ENCODE measurements around the gene SGK1. TPM values are rescaled to one million over a fixed set of nuclear protein-coding genes. Genes with fewer than 3 reads are reported as not detected.

Gene SGK1
- total and polyA plus RNA-seq, 5 donors = 21.7 to 55.3 (median 42.0) TPM

- no peaks in the 10 kb centered on the region for H3K9me3 ChIP-seq (ENCODE audit: control insufficient read depth, low read length)
- H3K27me3 ChIP-seq (ENCODE audit: control insufficient read depth, insufficient read depth) = no peaks in the 10 kb centered on the region
- no peak overlapping the region for H3K4me3 ChIP-seq (ENCODE audit: low read length)
- 81% methylated on average over 22 of the region's 22 CpGs for WGBS
- no peak overlapping the region for H3K27ac ChIP-seq (ENCODE audit: low read length)
- DNase-seq = peak in 1 of 3 donors; percentile 32
- intact Hi-C loops (cut with DNase I) = no loop called here
- ATAC-seq = peak; percentile 19 to 58
- H3K4me1 ChIP-seq (ENCODE audit: control insufficient read depth, insufficient read depth, low read length) = peaks cover 7% of the 10 kb centered on the region
Observed at GRCh38 chr6:134347885-134348805, 30.2 kb upstream of the SGK1 start.

- intact Hi-C loops (cut with DNase I) = no loop called here
- peaks cover 7% of the 10 kb centered on the region for H3K4me1 ChIP-seq (ENCODE audit: control insufficient read depth, insufficient read depth, low read length)
- no peaks in the 10 kb centered on the region for H3K27me3 ChIP-seq (ENCODE audit: control insufficient read depth, insufficient read depth)
- H3K4me3 ChIP-seq (ENCODE audit: low read length) = no peak overlapping the region
- H3K27ac ChIP-seq (ENCODE audit: low read length) = peak overlapping the region; percentile 15
- no peaks in the 10 kb centered on the region for H3K9me3 ChIP-seq (ENCODE audit: control insufficient read depth, low read length)
- ATAC-seq (no peak), DNase-seq (no peak)
- WGBS = 92% methylated on average over 7 of the region's 7 CpGs
Observed at GRCh38 chr6:134346932-134347545, 29.1 kb upstream of the SGK1 start.

- intact Hi-C loops (cut with DNase I) = no loop called here
- peak; percentile 49 to 76 (median 75) for DNase-seq
- Histone ChIP-seq H3K4me1 (ENCODE audit: control insufficient read depth, insufficient read depth, low read length) (peaks cover 7% of the 10 kb centered on the region), H3K27me3 (ENCODE audit: control insufficient read depth, insufficient read depth) (no peaks in the 10 kb centered on the region), H3K4me3 (ENCODE audit: low read length) (no peak overlapping the region), H3K27ac (ENCODE audit: low read length) (peak overlapping the region; percentile 42), H3K9me3 (ENCODE audit: control insufficient read depth, low read length) (no peaks in the 10 kb centered on the region)
- WGBS = 38% methylated on average over 8 of the region's 8 CpGs
- peak; percentile 62 to 77 for ATAC-seq
Observed at GRCh38 chr6:134345789-134346188, 27.9 kb upstream of the SGK1 start.

GRCh38 chr6:134343066-134343465, 25.2 kb upstream of the SGK1 start:
- intact Hi-C loops (cut with DNase I) = no loop called here
- ATAC-seq (peak in 1 of 2 donors; percentile 53), DNase-seq (no peak)
- peak overlapping the region; percentile 57 for H3K27ac ChIP-seq (ENCODE audit: low read length)
- H3K4me1 ChIP-seq (ENCODE audit: control insufficient read depth, insufficient read depth, low read length) = peaks cover 7% of the 10 kb centered on the region
- 68% methylated on average over 6 of the region's 6 CpGs for WGBS
- no peaks in the 10 kb centered on the region for H3K27me3 ChIP-seq (ENCODE audit: control insufficient read depth, insufficient read depth)
- no peaks in the 10 kb centered on the region for H3K9me3 ChIP-seq (ENCODE audit: control insufficient read depth, low read length)
- H3K4me3 ChIP-seq (ENCODE audit: low read length) = no peak overlapping the region

GRCh38 chr6:134341999-134342567, 24.2 kb upstream of the SGK1 start:
- H3K27ac ChIP-seq (ENCODE audit: low read length) = peak overlapping the region; percentile 13
- 72% methylated on average over 10 of the region's 10 CpGs for WGBS
- peak; percentile 82 to 85 (median 83) for DNase-seq

GRCh38 chr6:134340179-134340975, 22.5 kb upstream of the SGK1 start:
- Histone ChIP-seq H3K27me3 (ENCODE audit: control insufficient read depth, insufficient read depth) (no peaks in the 10 kb centered on the region), H3K9me3 (ENCODE audit: control insufficient read depth, low read length) (no peaks in the 10 kb centered on the region), H3K4me3 (ENCODE audit: low read length) (no peak overlapping the region), H3K4me1 (ENCODE audit: control insufficient read depth, insufficient read depth, low read length) (peaks cover 2% of the 10 kb centered on the region), H3K27ac (ENCODE audit: low read length) (no peak overlapping the region)
- 90% methylated on average over 6 of the region's 6 CpGs for WGBS
- intact Hi-C loops (cut with DNase I) = no loop called here
- DNase-seq = no peak
- no peak for ATAC-seq

More at GRCh38 chr6:134341999-134342567, 24.2 kb upstream of the SGK1 start:
- no peak overlapping the region for H3K4me3 ChIP-seq (ENCODE audit: low read length)
- no peaks in the 10 kb centered on the region for H3K9me3 ChIP-seq (ENCODE audit: control insufficient read depth, low read length)
- ATAC-seq = peak; percentile 81 to 97
- intact Hi-C loops (cut with DNase I) = no loop called here
- H3K27me3 ChIP-seq (ENCODE audit: control insufficient read depth, insufficient read depth) = no peaks in the 10 kb centered on the region
- H3K4me1 ChIP-seq (ENCODE audit: control insufficient read depth, insufficient read depth, low read length) = peaks cover 9% of the 10 kb centered on the region

GRCh38 chr6:134339216-134339615, 21.3 kb upstream of the SGK1 start:
- H3K4me3 ChIP-seq (ENCODE audit: low read length) = no peak overlapping the region
- DNase-seq = no peak
- ATAC-seq = no peak
- H3K4me1 ChIP-seq (ENCODE audit: control insufficient read depth, insufficient read depth, low read length) = peaks cover 2% of the 10 kb centered on the region
- no peak overlapping the region for H3K27ac ChIP-seq (ENCODE audit: low read length)
- H3K9me3 ChIP-seq (ENCODE audit: control insufficient read depth, low read length) = no peaks in the 10 kb centered on the region
- no peaks in the 10 kb centered on the region for H3K27me3 ChIP-seq (ENCODE audit: control insufficient read depth, insufficient read depth)
- intact Hi-C loops (cut with DNase I) = no loop called here

- no peaks in the 10 kb centered on the region for H3K27me3 ChIP-seq (ENCODE audit: control insufficient read depth, insufficient read depth)
Observed at GRCh38 chr6:134331256-134331655, 13.3 kb upstream of the SGK1 start.

GRCh38 chr6:134330555-134330954, 12.6 kb upstream of the SGK1 start:
- Histone ChIP-seq H3K4me1 (ENCODE audit: control insufficient read depth, insufficient read depth, low read length) (no peaks in the 10 kb centered on the region), H3K4me3 (ENCODE audit: low read length) (no peak overlapping the region), H3K27me3 (ENCODE audit: control insufficient read depth, insufficient read depth) (no peaks in the 10 kb centered on the region), H3K27ac (ENCODE audit: low read length) (no peak overlapping the region), H3K9me3 (ENCODE audit: control insufficient read depth, low read length) (no peaks in the 10 kb centered on the region)
- ATAC-seq = no peak
- no peak for DNase-seq
- 91% methylated on average over 1 of the region's 1 CpG for WGBS
- intact Hi-C loops (cut with DNase I) = no loop called here

More at GRCh38 chr6:134331256-134331655, 13.3 kb upstream of the SGK1 start:
- Histone ChIP-seq H3K9me3 (ENCODE audit: control insufficient read depth, low read length) (no peaks in the 10 kb centered on the region), H3K4me1 (ENCODE audit: control insufficient read depth, insufficient read depth, low read length) (no peaks in the 10 kb centered on the region), H3K4me3 (ENCODE audit: low read length) (no peak overlapping the region), H3K27ac (ENCODE audit: low read length) (no peak overlapping the region)
- DNase-seq = no peak
- 95% methylated on average over 2 of the region's 2 CpGs for WGBS
- intact Hi-C loops (cut with DNase I) = no loop called here
- ATAC-seq = no peak

GRCh38 chr6:134328792-134329191, 10.9 kb upstream of the SGK1 start:
- DNase-seq (no peak), ATAC-seq (no peak)
- Histone ChIP-seq H3K4me1 (ENCODE audit: control insufficient read depth, insufficient read depth, low read length) (no peaks in the 10 kb centered on the region), H3K27ac (ENCODE audit: low read length) (no peak overlapping the region), H3K4me3 (ENCODE audit: low read length) (no peak overlapping the region), H3K9me3 (ENCODE audit: control insufficient read depth, low read length) (no peaks in the 10 kb centered on the region), H3K27me3 (ENCODE audit: control insufficient read depth, insufficient read depth) (no peaks in the 10 kb centered on the region)
- intact Hi-C loops (cut with DNase I) = no loop called here
- 70% methylated on average over 2 of the region's 2 CpGs for WGBS
